Stimulated activated memory B cell treated with anti-CD40 and anti-IgM and Interleukin-4, amounts not matched to agents 10 μg/mL and 1 μg/mL and 100 μg/mL, for 72 hours (primary cell): ENCODE data around the gene RAMP3.
"Not testable (repeated sequence)": the region's sequence is repeated elsewhere in the genome, so short reads cannot be mapped to it uniquely, and the experiment has no call there.

Experiments used
- ATAC-seq: fragments of 150-1000 bp; cut with Tn5 transposase; 2 replicates; pipeline ENCODE4 v1.10.0; 2021
- H3K27ac Mint-ChIP-seq: one replicate; pipeline ENCODE4 v1.8.0; 2022; ENCODE audit warnings: mild to moderate bottlenecking, mixed read lengths
- H3K27me3 Mint-ChIP-seq: one replicate; pipeline ENCODE4 v1.8.0; 2022; ENCODE audit warnings: mixed read lengths
- H3K36me3 Mint-ChIP-seq: one replicate; pipeline ENCODE4 v1.8.0; 2022; ENCODE audit warnings: mixed read lengths
- H3K4me1 Mint-ChIP-seq: one replicate; pipeline ENCODE4 v1.8.0; 2022; ENCODE audit warnings: mixed read lengths
- H3K4me3 Mint-ChIP-seq: one replicate; pipeline ENCODE4 v1.8.0; 2022; ENCODE audit warnings: mild to moderate bottlenecking, moderate library complexity, mixed read lengths
- H3K9me3 Mint-ChIP-seq: one replicate; pipeline ENCODE4 v1.8.0; 2022; ENCODE audit warnings: mixed read lengths

RAMP3 gene

GRCh38 chr7:45159296-45159695 is 1.7 kb downstream of the RAMP3 start:
- H3K27ac Mint-ChIP-seq, result no peak overlapping the region
- no peak overlapping the region for H3K4me3 Mint-ChIP-seq
- peaks cover 72% of the 10 kb centered on the region for H3K27me3 Mint-ChIP-seq

GRCh38 chr7:45160417-45160881 is 2.9 kb downstream of the RAMP3 start:
- peaks cover 11% of the 10 kb centered on the region for H3K9me3 Mint-ChIP-seq

More at GRCh38 chr7:45159296-45159695, 1.7 kb downstream of the RAMP3 start:
- H3K4me1 Mint-ChIP-seq, result peaks cover 18% of the 10 kb centered on the region
- H3K9me3 Mint-ChIP-seq, result peaks cover 7% of the 10 kb centered on the region
- H3K36me3 Mint-ChIP-seq, result no peaks in the 10 kb centered on the region
- ATAC-seq, result no peak

GRCh38 chr7:45161138-45161537 is 3.5 kb downstream of the RAMP3 start:
- no peak for ATAC-seq
- peaks cover 18% of the 10 kb centered on the region for H3K4me1 Mint-ChIP-seq
- H3K4me3 Mint-ChIP-seq, result no peak overlapping the region
- no peaks in the 10 kb centered on the region for H3K36me3 Mint-ChIP-seq
- peaks cover 63% of the 10 kb centered on the region for H3K27me3 Mint-ChIP-seq
- H3K27ac Mint-ChIP-seq, result no peak overlapping the region
- H3K9me3 Mint-ChIP-seq, result peaks cover 11% of the 10 kb centered on the region

More at GRCh38 chr7:45160417-45160881, 2.9 kb downstream of the RAMP3 start:
- peak; percentile 67 for ATAC-seq
- Mint-ChIP-seq H3K4me1 (peaks cover 18% of the 10 kb centered on the region), H3K36me3 (no peaks in the 10 kb centered on the region), H3K27ac (no peak overlapping the region), H3K27me3 (peaks cover 69% of the 10 kb centered on the region), H3K4me3 (no peak overlapping the region)

- no peak for ATAC-seq
- Mint-ChIP-seq H3K36me3 (no peaks in the 10 kb centered on the region), H3K4me3 (no peak overlapping the region), H3K27ac (no peak overlapping the region), H3K9me3 (peaks cover 11% of the 10 kb centered on the region), H3K27me3 (peaks cover 58% of the 10 kb centered on the region), H3K4me1 (peaks cover 17% of the 10 kb centered on the region)
Observed at GRCh38 chr7:45161842-45162241, 4.3 kb downstream of the RAMP3 start.

- peaks cover 53% of the 10 kb centered on the region for H3K27me3 Mint-ChIP-seq
- no peak for ATAC-seq
- no peaks in the 10 kb centered on the region for H3K36me3 Mint-ChIP-seq
- peaks cover 12% of the 10 kb centered on the region for H3K4me1 Mint-ChIP-seq
- no peak overlapping the region for H3K27ac Mint-ChIP-seq
- peaks cover 11% of the 10 kb centered on the region for H3K9me3 Mint-ChIP-seq
- H3K4me3 Mint-ChIP-seq, result no peak overlapping the region
Observed at GRCh38 chr7:45162311-45162845, 4.8 kb downstream of the RAMP3 start.

- H3K27me3 Mint-ChIP-seq, result peaks cover 50% of the 10 kb centered on the region
- peaks cover 11% of the 10 kb centered on the region for H3K9me3 Mint-ChIP-seq
- H3K4me1 Mint-ChIP-seq, result peaks cover 12% of the 10 kb centered on the region
- no peak overlapping the region for H3K27ac Mint-ChIP-seq
- H3K36me3 Mint-ChIP-seq, result no peaks in the 10 kb centered on the region
- ATAC-seq, result no peak
- H3K4me3 Mint-ChIP-seq, result no peak overlapping the region
Observed at GRCh38 chr7:45162943-45163691, 5.5 kb downstream of the RAMP3 start.

GRCh38 chr7:45163692-45164052 is 6.1 kb downstream of the RAMP3 start:
- no peak overlapping the region for H3K27ac Mint-ChIP-seq

GRCh38 chr7:45164271-45164670 is 6.7 kb downstream of the RAMP3 start:
- not testable (repeated sequence) for ATAC-seq, H3K27ac Mint-ChIP-seq, H3K4me3 Mint-ChIP-seq, H3K36me3 Mint-ChIP-seq
- H3K4me1 Mint-ChIP-seq, result peaks cover 12% of the 10 kb centered on the region
- peaks cover 38% of the 10 kb centered on the region for H3K27me3 Mint-ChIP-seq
- peaks cover 11% of the 10 kb centered on the region for H3K9me3 Mint-ChIP-seq

More at GRCh38 chr7:45163692-45164052, 6.1 kb downstream of the RAMP3 start:
- Mint-ChIP-seq H3K4me3 (no peak overlapping the region), H3K4me1 (peaks cover 12% of the 10 kb centered on the region), H3K36me3 (no peaks in the 10 kb centered on the region), H3K9me3 (peaks cover 11% of the 10 kb centered on the region), H3K27me3 (peaks cover 44% of the 10 kb centered on the region)
- ATAC-seq, result no peak

- no peak overlapping the region for H3K4me3 Mint-ChIP-seq
- peaks cover 32% of the 10 kb centered on the region for H3K27me3 Mint-ChIP-seq
- H3K36me3 Mint-ChIP-seq, result no peaks in the 10 kb centered on the region
- H3K4me1 Mint-ChIP-seq, result peaks cover 6% of the 10 kb centered on the region
- H3K27ac Mint-ChIP-seq, result no peak overlapping the region
- H3K9me3 Mint-ChIP-seq, result peaks cover 11% of the 10 kb centered on the region
- no peak for ATAC-seq
Observed at GRCh38 chr7:45165857-45166256, 8.3 kb downstream of the RAMP3 start.

- H3K9me3 Mint-ChIP-seq, result no peaks in the 10 kb centered on the region
- no peak overlapping the region for H3K27ac Mint-ChIP-seq
- H3K4me3 Mint-ChIP-seq, result no peak overlapping the region
- H3K27me3 Mint-ChIP-seq, result peaks cover 33% of the 10 kb centered on the region
- H3K36me3 Mint-ChIP-seq, result no peaks in the 10 kb centered on the region
- ATAC-seq, result no peak
- no peaks in the 10 kb centered on the region for H3K4me1 Mint-ChIP-seq
Observed at GRCh38 chr7:45171946-45172345, 14.4 kb downstream of the RAMP3 start.

- H3K27ac Mint-ChIP-seq, result no peak overlapping the region
- H3K4me1 Mint-ChIP-seq, result no peaks in the 10 kb centered on the region
- H3K27me3 Mint-ChIP-seq, result peaks cover 48% of the 10 kb centered on the region
- H3K4me3 Mint-ChIP-seq, result no peak overlapping the region
- H3K36me3 Mint-ChIP-seq, result no peaks in the 10 kb centered on the region
- ATAC-seq, result no peak
- H3K9me3 Mint-ChIP-seq, result no peaks in the 10 kb centered on the region
Observed at GRCh38 chr7:45173596-45174327, 16.2 kb downstream of the RAMP3 start.

GRCh38 chr7:45174328-45174610 is 16.7 kb downstream of the RAMP3 start:
- H3K27ac Mint-ChIP-seq, result no peak overlapping the region
- H3K4me3 Mint-ChIP-seq, result no peak overlapping the region
- H3K4me1 Mint-ChIP-seq, result no peaks in the 10 kb centered on the region
- no peaks in the 10 kb centered on the region for H3K9me3 Mint-ChIP-seq
- H3K27me3 Mint-ChIP-seq, result peaks cover 53% of the 10 kb centered on the region
- H3K36me3 Mint-ChIP-seq, result no peaks in the 10 kb centered on the region
- ATAC-seq, result no peak

GRCh38 chr7:45174966-45175765 is 17.6 kb downstream of the RAMP3 start:
- no peaks in the 10 kb centered on the region for H3K4me1 Mint-ChIP-seq
- no peaks in the 10 kb centered on the region for H3K36me3 Mint-ChIP-seq
- no peak overlapping the region for H3K27ac Mint-ChIP-seq
- peaks cover 62% of the 10 kb centered on the region for H3K27me3 Mint-ChIP-seq
- no peak for ATAC-seq
- no peak overlapping the region for H3K4me3 Mint-ChIP-seq
- no peaks in the 10 kb centered on the region for H3K9me3 Mint-ChIP-seq

GRCh38 chr7:45176091-45176490 is 18.5 kb downstream of the RAMP3 start:
- H3K36me3 Mint-ChIP-seq, result no peaks in the 10 kb centered on the region
- peaks cover 62% of the 10 kb centered on the region for H3K27me3 Mint-ChIP-seq
- no peak overlapping the region for H3K27ac Mint-ChIP-seq
- no peaks in the 10 kb centered on the region for H3K9me3 Mint-ChIP-seq
- H3K4me1 Mint-ChIP-seq, result no peaks in the 10 kb centered on the region
- no peak overlapping the region for H3K4me3 Mint-ChIP-seq
- ATAC-seq, result no peak
